Activated T-helper 17 cell treated with anti-CD3 and anti-CD28 coated beads, Interleukin-2, amount 50 U/mL, for 72 hours (primary cell): ENCODE measurements around the gene ZNF385D. TPM values are rescaled to one million over a fixed set of nuclear protein-coding genes. Genes with fewer than 3 reads are reported as not detected.

Experiments used
- ATAC-seq: fragments of 150-1000 bp; cut with Tn5 transposase; replicated peaks from 2 replicates; pipeline ENCODE4 v1.10.0; 2021; ENCODE audit warnings: mild to moderate bottlenecking, moderate library complexity
- H3K27ac Mint-ChIP-seq: one replicate; pipeline ENCODE4 v1.8.0; 2022; ENCODE audit warnings: mixed read lengths
- H3K27me3 Mint-ChIP-seq: one replicate; pipeline ENCODE4 v1.8.0; 2022; ENCODE audit warnings: mixed read lengths
- H3K36me3 Mint-ChIP-seq: one replicate; pipeline ENCODE4 v1.8.0; 2022; ENCODE audit warnings: low read depth, mild to moderate bottlenecking, mixed read lengths
- H3K4me1 Mint-ChIP-seq: one replicate; pipeline ENCODE4 v1.8.0; 2022; ENCODE audit warnings: mixed read lengths
- H3K4me3 Mint-ChIP-seq: one replicate; pipeline ENCODE4 v1.8.0; 2022; ENCODE audit warnings: mild to moderate bottlenecking, mixed read lengths
- H3K9me3 Mint-ChIP-seq: one replicate; pipeline ENCODE4 v1.8.0; 2022; ENCODE audit warnings: mixed read lengths
- total RNA-seq, 2 donors: library from RNA; stranded (reverse); gene quantifications; one replicate each; pipeline ENCODE4 v1.2.3, GENCODE V29; 2022

ZNF385D gene, protein sequence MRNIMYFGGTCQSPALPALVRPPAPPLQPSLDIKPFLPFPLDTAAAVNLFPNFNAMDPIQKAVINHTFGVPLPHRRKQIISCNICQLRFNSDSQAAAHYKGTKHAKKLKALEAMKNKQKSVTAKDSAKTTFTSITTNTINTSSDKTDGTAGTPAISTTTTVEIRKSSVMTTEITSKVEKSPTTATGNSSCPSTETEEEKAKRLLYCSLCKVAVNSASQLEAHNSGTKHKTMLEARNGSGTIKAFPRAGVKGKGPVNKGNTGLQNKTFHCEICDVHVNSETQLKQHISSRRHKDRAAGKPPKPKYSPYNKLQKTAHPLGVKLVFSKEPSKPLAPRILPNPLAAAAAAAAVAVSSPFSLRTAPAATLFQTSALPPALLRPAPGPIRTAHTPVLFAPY
- not detected for total RNA-seq

DNA sequence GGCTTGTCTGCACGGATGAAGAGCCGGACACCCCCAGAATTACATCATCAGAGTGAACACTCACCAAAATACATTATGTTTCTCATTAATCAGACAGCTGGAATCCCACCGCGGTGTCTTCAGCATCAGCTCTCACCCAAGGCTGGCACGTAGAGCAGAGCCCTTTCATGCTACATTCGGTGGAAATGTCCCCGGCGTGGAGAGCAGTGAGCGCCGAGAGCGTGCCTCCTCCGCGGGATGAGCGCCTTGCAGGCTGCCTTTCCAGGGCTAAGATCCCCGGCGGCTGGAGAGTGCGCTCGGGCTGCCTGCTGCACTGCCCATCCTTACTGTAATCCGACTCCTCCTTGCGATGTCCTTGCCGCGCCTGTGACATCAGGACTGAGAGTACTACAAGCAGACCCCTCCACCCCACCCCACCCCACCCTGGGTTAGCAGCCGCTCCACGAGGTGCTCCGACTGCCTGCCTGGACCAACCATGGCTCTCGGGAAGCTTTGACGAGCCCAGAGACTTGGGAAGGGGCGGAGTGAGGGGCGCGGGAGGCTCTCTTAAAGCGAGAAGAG lies at the start of gene ZNF385D:
Gene ZNF385D (minus strand): TSS at position 380 of the 561 bp plus-strand sequence. CDS start 294 bp downstream, at position 86.
- no peak for ATAC-seq
- Mint-ChIP-seq H3K27me3 (no peaks in the 10 kb centered on the region), H3K27ac (no peak within 1 kb of the TSS), H3K36me3 (no peaks in the 10 kb centered on the region), H3K4me1 (no peaks in the 10 kb centered on the region), H3K4me3 (no peak within 1 kb of the TSS), H3K9me3 (peaks cover 2% of the 10 kb centered on the region)

DNA sequence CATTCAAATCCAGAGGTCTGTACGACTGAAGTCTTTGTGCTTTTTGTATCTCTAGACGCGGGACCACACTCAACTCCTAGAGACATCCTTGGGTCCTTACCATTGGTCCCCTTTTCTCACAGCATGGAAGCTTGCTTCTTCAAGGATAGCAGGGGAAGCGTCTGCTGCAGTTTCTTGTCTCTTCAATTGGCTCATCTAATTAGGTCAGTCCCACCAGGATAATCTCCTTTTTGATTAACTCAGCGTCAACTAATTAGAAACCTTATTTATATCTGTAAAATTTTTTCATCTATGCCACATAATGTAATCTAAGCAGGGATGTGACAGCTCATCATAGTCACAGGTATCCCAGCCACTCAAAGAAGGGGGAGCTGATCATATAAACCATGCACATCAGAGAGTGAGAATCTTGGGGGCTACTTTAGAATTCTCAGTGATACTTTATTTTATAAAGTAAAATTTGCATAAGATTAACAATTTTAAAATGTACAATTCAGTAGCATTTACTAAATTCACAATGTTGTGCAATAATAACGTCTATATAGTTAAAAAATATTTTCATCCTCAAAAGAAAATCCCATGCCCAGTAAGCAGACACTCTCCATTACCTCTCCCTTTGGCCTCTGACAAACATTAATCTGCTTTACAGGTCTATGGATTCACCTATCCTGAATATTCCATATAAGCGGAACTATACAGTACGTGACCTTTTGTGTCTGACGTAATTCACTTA lies 47.5 kb upstream of the ZNF385D start:
- no peaks in the 10 kb centered on the region for H3K4me1 Mint-ChIP-seq
- H3K9me3 Mint-ChIP-seq: peaks cover 19% of the 10 kb centered on the region
- no peaks in the 10 kb centered on the region for H3K36me3 Mint-ChIP-seq
- ATAC-seq: no peak
- H3K27ac Mint-ChIP-seq: no peak overlapping the region
- no peaks in the 10 kb centered on the region for H3K27me3 Mint-ChIP-seq
- H3K4me3 Mint-ChIP-seq: no peak overlapping the region

DNA sequence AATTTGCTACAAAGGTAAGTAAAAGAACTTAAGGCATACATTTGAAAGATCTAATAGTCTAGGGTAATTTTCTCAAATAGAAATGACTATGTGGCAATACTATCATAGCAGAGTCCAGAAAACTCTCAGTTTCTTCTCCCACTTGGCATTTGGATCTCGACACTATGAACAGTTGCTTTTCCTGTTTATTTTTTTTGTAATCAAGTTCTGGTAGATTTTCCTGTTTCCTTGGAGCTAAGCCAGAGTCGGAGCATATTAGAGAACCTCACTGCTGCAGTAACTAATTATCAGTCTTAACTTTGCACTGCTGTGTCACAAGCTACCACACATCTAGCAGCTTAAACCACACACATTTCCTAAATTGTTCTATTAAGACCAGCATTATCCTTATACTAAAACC lies 44.9 kb upstream of the ZNF385D start:
- no peaks in the 10 kb centered on the region for H3K4me1 Mint-ChIP-seq
- no peaks in the 10 kb centered on the region for H3K27me3 Mint-ChIP-seq
- no peak overlapping the region for H3K27ac Mint-ChIP-seq
- no peak for ATAC-seq
- H3K9me3 Mint-ChIP-seq: peaks cover 14% of the 10 kb centered on the region
- H3K4me3 Mint-ChIP-seq: no peak overlapping the region
- no peaks in the 10 kb centered on the region for H3K36me3 Mint-ChIP-seq

DNA sequence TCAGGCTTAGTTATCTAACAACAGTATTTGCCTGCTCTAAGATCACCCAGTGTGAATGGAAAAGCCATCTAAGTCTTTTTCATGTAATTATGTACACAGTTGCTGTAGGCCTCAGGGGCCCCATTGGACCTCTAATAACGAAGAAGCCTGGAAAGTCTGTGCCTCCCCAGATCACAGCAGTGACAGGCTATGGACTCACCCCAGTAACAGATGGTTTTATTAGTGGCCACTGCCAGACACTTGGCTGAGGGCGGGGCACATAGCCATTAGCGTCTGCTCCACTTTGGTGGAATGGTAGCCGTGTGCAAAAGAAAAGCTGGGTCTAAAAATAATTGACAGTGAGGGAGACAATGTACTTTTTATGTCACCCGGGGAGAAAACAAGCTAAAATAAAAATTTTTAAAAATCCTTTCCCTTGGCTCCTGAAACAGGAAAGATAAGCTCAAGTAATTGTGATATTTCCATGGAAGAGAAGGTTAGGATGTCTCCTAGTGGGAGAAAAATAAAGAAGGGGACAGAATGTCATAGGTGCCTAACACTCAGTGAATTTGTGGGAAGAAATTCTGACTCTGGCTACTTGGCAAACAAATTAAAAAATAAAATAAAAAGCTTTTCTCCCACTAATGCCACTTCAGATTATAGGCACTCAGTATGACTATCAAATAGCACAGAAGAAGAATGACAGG lies 44.3 kb upstream of the ZNF385D start:
- H3K9me3 Mint-ChIP-seq: peaks cover 14% of the 10 kb centered on the region
- no peak for ATAC-seq
- no peak overlapping the region for H3K27ac Mint-ChIP-seq
- H3K36me3 Mint-ChIP-seq: no peaks in the 10 kb centered on the region
- H3K4me1 Mint-ChIP-seq: no peaks in the 10 kb centered on the region
- H3K4me3 Mint-ChIP-seq: no peak overlapping the region
- H3K27me3 Mint-ChIP-seq: no peaks in the 10 kb centered on the region

DNA sequence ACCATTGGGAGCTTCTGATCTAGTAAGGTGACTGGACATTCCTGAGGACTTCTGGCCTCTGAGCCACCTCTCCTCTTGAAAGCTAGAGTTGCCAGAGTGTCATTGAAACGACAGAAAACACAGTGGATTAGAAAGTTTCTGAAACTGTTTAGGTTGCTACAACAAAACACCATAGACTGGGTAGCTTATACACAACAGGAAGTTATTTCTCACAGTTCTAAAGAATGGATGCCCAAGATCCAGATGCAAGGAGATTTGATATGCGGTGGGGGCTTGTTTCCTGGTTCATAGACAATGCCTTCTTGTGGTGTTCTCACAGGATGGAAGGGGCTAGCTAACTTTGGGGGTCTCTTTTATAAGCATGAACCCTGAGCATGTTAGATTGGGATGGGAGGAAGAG lies 43.3 kb upstream of the ZNF385D start:
- peaks cover 14% of the 10 kb centered on the region for H3K9me3 Mint-ChIP-seq
- no peaks in the 10 kb centered on the region for H3K27me3 Mint-ChIP-seq
- no peak for ATAC-seq
- no peak overlapping the region for H3K27ac Mint-ChIP-seq
- H3K4me3 Mint-ChIP-seq: no peak overlapping the region
- H3K36me3 Mint-ChIP-seq: no peaks in the 10 kb centered on the region
- no peaks in the 10 kb centered on the region for H3K4me1 Mint-ChIP-seq

DNA sequence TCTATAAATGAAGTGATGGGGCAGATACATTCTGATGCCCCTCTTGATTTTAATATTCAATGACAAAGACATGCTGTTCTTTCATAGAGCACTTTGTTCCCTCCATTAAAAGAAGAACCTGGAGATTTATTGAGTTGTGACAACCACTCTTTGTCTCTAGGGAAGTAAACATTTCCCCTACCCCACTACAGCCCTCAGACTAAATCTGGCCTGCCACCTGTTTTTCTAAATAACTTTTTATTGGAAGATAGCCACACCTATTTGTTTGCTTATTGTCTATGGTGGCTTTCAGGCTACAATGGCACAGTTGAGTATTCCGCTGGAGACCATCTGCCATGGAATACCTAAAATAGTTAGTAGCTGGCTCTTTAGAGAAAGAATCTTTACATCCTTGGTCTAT lies 41.2 kb upstream of the ZNF385D start:
- no peak for ATAC-seq
- H3K36me3 Mint-ChIP-seq: no peaks in the 10 kb centered on the region
- no peaks in the 10 kb centered on the region for H3K4me1 Mint-ChIP-seq
- peaks cover 14% of the 10 kb centered on the region for H3K9me3 Mint-ChIP-seq
- no peaks in the 10 kb centered on the region for H3K27me3 Mint-ChIP-seq
- no peak overlapping the region for H3K27ac Mint-ChIP-seq
- no peak overlapping the region for H3K4me3 Mint-ChIP-seq

DNA sequence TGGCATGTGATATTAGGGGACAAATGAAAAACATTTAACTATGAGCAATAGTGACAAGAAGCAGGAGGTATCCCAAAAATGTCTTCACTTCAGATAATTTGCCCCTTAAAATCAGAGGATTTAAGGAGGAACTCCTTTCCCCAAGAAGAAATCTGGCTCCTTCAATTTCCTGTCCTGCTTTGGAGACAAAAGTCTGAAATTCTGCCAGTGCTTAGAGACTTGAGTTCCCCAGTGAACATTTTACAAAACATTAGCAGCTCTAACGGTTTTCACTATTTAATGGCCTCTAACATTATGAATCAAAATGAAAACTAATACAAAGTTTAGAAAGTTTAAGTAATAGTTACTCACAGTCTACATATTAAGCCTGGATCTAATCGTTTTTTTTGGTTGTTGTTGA lies 40.3 kb upstream of the ZNF385D start:
- no peaks in the 10 kb centered on the region for H3K36me3 Mint-ChIP-seq
- no peak for ATAC-seq
- no peak overlapping the region for H3K27ac Mint-ChIP-seq
- H3K9me3 Mint-ChIP-seq: peaks cover 14% of the 10 kb centered on the region
- no peaks in the 10 kb centered on the region for H3K4me1 Mint-ChIP-seq
- H3K27me3 Mint-ChIP-seq: no peaks in the 10 kb centered on the region
- no peak overlapping the region for H3K4me3 Mint-ChIP-seq

DNA sequence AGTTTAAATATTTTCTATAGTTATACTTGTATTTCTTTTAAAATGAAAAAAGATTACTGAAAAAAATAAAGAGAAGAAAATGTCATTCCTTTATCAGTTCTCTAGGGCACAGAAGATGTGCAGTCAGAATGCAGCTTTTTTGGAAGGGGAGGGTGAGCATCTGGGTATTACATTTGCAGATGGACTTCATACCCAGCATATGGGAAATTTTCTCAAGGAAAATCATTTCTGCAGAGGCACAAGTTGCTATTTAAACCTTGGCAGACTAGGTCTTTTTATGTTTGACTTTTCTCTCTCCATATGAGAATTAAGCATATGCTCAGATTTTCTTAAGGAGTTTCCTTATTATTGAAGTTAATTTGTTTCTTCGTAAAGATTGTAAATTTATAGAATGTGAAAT lies 39.5 kb upstream of the ZNF385D start:
- H3K4me1 Mint-ChIP-seq: no peaks in the 10 kb centered on the region
- no peaks in the 10 kb centered on the region for H3K36me3 Mint-ChIP-seq
- no peak overlapping the region for H3K27ac Mint-ChIP-seq
- peaks cover 14% of the 10 kb centered on the region for H3K9me3 Mint-ChIP-seq
- no peaks in the 10 kb centered on the region for H3K27me3 Mint-ChIP-seq
- no peak for ATAC-seq
- H3K4me3 Mint-ChIP-seq: no peak overlapping the region

DNA sequence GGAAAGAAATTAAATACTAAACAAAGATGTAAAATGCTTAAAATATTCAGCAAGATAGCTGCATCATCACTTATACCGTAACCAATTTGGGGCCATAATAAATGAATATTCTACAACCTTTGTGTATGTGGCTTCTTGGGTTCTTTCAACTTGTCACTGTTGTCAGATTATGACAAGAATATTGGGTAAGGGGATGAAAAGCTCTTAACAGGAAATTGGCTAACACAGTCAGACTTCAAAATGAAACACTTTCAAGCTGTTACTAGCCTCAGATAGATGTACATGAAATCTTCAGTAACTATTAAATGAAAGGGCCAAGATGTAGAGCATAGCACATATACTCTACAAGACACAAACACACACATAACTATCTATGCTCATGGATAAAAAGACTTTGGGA lies 38.7 kb upstream of the ZNF385D start:
- ATAC-seq: no peak
- H3K4me1 Mint-ChIP-seq: no peaks in the 10 kb centered on the region
- no peaks in the 10 kb centered on the region for H3K27me3 Mint-ChIP-seq
- H3K36me3 Mint-ChIP-seq: no peaks in the 10 kb centered on the region
- H3K27ac Mint-ChIP-seq: no peak overlapping the region
- H3K9me3 Mint-ChIP-seq: peaks cover 14% of the 10 kb centered on the region
- no peak overlapping the region for H3K4me3 Mint-ChIP-seq

DNA sequence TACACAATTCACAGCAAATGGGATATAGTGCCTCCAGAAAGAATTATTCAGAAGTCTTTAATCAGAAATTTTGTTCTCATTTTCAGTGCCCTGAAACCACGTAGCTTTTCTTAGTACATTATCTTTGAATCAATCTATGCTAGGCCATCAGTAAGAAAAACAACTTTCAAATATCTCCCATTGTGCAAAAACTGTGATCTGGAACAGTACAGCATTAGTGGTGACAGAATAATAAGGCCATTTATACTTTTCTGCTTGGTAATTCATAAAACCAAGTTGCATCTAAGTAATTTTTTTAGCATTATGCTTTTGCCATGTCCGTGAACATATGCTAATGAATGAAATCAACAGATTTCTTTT lies 35.4 kb upstream of the ZNF385D start:
- no peaks in the 10 kb centered on the region for H3K4me1 Mint-ChIP-seq
- no peak for ATAC-seq
- H3K9me3 Mint-ChIP-seq: peaks cover 4% of the 10 kb centered on the region
- H3K36me3 Mint-ChIP-seq: no peaks in the 10 kb centered on the region
- H3K27ac Mint-ChIP-seq: no peak overlapping the region
- no peaks in the 10 kb centered on the region for H3K27me3 Mint-ChIP-seq
- H3K4me3 Mint-ChIP-seq: no peak overlapping the region

DNA sequence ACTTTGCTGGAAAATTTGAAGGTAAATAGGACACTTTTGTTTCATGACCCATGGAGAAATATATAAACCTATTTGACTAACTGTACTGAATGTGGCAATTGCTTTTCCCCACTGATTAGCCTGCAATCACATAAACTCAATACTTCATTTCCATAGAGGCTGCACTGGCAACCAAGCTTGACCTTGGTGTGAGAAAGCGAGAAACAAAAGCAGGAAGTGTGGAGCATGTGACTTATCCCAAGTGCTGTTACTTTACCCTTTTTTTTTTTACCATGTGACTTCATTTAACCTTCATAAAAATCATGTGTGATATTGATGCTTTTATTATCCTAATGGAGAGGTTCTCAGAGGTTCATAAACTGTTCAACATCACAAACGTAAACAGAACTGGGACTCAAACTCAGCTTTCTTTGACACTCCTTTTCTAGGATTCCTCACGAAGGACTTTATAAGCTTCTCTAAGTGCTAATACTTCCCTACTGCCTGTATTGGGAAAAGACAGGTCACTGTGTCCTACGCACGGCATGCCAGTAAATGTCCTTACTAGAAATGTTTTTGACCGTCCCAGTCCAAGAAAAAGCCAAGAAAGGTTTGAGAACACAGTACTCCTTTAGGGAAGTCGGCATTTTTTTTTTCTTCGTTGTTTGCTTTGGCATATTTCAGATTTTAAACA lies 34.9 kb upstream of the ZNF385D start:
- H3K4me1 Mint-ChIP-seq: no peaks in the 10 kb centered on the region
- H3K36me3 Mint-ChIP-seq: no peaks in the 10 kb centered on the region
- H3K27me3 Mint-ChIP-seq: no peaks in the 10 kb centered on the region
- ATAC-seq: no peak
- no peak overlapping the region for H3K27ac Mint-ChIP-seq
- no peak overlapping the region for H3K4me3 Mint-ChIP-seq
- H3K9me3 Mint-ChIP-seq: peaks cover 4% of the 10 kb centered on the region

DNA sequence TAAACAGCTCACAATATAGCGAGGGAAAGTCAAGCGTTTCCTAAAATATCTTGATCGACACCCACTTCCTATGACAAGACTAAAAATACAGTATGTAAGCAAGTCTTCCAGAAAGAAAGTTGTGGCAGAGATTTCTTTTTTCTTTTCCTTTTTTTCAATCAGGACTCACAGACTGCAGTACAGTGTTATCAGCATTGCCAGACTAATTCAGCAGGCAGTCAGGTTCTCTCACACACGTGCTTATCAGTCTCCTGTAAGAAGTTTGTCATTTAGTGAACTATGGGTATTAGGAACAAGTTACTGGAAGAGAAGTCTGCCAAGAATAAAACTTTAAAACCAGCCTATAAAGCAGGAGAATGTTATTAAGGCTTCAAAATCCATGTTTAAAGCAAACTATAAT lies 32.8 kb upstream of the ZNF385D start:
- no peak for ATAC-seq
- H3K9me3 Mint-ChIP-seq: peaks cover 4% of the 10 kb centered on the region
- H3K4me1 Mint-ChIP-seq: no peaks in the 10 kb centered on the region
- no peaks in the 10 kb centered on the region for H3K36me3 Mint-ChIP-seq
- no peaks in the 10 kb centered on the region for H3K27me3 Mint-ChIP-seq
- no peak overlapping the region for H3K27ac Mint-ChIP-seq
- no peak overlapping the region for H3K4me3 Mint-ChIP-seq

DNA sequence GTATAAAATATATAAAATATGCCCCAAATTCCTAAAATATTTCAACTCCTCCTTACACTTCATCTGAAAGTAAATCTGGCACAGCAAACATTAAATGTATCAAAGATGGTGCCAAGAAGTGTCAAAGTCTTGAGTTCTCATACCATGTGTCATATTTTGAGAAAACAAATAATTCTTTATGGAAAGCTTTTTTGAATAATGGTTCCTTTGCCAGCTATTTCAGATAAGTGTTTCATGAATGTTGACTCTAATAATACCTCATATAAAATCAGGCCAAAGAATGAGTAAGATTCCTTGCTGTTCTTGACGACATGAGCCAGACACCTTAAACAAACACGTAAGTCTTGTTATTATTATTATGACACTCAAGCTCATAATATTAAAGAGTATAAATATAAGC lies 30.3 kb upstream of the ZNF385D start:
- no peaks in the 10 kb centered on the region for H3K36me3 Mint-ChIP-seq
- no peak overlapping the region for H3K27ac Mint-ChIP-seq
- H3K4me1 Mint-ChIP-seq: no peaks in the 10 kb centered on the region
- H3K4me3 Mint-ChIP-seq: no peak overlapping the region
- H3K27me3 Mint-ChIP-seq: no peaks in the 10 kb centered on the region
- H3K9me3 Mint-ChIP-seq: no peaks in the 10 kb centered on the region
- ATAC-seq: no peak

DNA sequence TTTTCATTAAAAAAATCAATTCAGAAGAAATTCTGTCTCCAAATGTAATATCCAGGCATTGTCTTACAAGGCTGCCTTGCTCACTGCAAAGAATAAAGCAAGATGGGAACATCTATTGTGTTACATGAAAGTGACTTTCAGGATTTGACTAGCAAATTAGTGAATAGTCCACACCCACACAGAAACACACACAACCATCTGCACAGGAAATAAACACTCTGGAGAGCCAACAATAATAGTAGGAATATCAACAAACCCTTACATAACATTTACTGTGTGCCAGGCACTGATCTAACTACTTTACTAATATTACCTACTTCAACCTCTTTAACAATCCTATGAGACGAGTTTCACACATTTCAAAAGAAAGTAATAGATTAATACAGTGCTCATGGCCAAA lies 28.9 kb upstream of the ZNF385D start:
- Mint-ChIP-seq H3K36me3 (no peaks in the 10 kb centered on the region), H3K27me3 (no peaks in the 10 kb centered on the region), H3K4me1 (no peaks in the 10 kb centered on the region), H3K4me3 (no peak overlapping the region), H3K27ac (no peak overlapping the region), H3K9me3 (no peaks in the 10 kb centered on the region)
- no peak for ATAC-seq
